GM10266 (cell line): ENCODE results near the gene PLCB1.

Source experiments
- DNase-seq: peaks from one replicate; pipeline ENCODE4 v3.0.0; 2012; ENCODE audit errors: extremely low spot score
- TF ChIP-seq, protein P1 (sequence below): IDR thresholded peaks from 2 replicates; pipeline ENCODE4 v1.5.1; 2012; ENCODE audit warnings: mild to moderate bottlenecking, low read depth; ENCODE audit not compliant: control insufficient read depth, insufficient read depth; ENCODE audit errors: missing control alignments

The PLCB1 gene

DNA sequence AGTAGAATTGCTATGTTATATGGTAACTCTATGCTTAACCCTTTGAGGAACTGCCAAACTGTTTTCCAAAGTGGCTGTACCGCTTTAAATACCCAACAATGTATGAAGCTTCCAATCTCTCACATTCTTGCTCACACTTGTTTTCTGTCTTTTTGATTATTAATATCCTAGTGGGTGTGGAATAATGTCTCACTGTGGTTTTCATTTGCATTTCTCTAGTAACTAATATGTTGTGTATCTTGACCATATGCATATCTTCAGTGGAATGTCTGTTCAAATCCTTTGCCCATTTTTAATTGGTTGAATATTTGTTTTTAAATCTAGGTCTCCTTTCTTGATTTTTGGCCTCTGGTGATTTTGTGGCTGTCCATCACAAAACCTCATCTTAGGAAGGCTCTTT is 759.0 kb downstream of the PLCB1 start:
- DNase-seq: no peak
- TF ChIP-seq, protein P1, sequence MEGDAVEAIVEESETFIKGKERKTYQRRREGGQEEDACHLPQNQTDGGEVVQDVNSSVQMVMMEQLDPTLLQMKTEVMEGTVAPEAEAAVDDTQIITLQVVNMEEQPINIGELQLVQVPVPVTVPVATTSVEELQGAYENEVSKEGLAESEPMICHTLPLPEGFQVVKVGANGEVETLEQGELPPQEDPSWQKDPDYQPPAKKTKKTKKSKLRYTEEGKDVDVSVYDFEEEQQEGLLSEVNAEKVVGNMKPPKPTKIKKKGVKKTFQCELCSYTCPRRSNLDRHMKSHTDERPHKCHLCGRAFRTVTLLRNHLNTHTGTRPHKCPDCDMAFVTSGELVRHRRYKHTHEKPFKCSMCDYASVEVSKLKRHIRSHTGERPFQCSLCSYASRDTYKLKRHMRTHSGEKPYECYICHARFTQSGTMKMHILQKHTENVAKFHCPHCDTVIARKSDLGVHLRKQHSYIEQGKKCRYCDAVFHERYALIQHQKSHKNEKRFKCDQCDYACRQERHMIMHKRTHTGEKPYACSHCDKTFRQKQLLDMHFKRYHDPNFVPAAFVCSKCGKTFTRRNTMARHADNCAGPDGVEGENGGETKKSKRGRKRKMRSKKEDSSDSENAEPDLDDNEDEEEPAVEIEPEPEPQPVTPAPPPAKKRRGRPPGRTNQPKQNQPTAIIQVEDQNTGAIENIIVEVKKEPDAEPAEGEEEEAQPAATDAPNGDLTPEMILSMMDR: no peak

DNA sequence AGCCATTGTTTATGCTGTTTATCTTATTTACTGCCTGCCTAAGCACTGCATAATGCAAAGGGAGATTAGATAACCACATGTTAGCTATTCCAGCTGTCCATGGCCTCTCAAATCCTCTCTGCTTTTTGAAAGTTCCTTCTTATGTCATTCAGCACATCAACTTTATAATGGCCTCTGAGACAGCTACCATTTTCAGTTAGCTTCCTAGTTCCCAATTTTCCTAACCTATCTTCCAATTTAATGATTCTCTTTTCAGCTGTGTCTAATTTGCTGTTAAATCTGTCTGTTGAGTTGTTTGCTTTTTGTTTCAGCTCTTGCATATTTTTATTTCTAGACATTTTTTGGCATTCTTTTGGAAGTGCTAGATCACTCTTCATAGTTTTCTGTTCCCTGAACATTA is 763.4 kb downstream of the PLCB1 start:
- TF ChIP-seq, protein P1: no peak

DNA sequence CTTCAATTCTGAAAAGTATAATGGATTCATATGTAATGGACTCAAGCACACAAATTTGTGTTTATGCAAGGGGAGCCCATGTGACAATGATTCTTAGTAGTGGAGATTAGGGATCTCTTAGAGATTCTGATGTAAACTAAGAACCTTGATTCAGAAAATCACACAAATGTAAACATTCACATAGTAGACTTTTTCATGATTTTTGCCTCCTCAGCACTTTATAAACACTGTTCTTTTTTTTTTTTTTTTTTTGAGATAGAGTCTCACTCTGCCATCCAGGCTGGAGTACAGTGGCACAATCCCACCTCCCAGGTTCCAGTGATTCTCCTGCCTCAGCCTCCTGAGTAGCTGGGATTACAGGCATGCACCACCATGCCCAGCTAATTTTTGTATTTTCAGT is 766.8 kb downstream of the PLCB1 start:
- TF ChIP-seq, protein P1: no peak
- DNase-seq: no peak

More for the DNA sequence above, 763.4 kb downstream of the PLCB1 start:
- DNase-seq: no peak

DNA sequence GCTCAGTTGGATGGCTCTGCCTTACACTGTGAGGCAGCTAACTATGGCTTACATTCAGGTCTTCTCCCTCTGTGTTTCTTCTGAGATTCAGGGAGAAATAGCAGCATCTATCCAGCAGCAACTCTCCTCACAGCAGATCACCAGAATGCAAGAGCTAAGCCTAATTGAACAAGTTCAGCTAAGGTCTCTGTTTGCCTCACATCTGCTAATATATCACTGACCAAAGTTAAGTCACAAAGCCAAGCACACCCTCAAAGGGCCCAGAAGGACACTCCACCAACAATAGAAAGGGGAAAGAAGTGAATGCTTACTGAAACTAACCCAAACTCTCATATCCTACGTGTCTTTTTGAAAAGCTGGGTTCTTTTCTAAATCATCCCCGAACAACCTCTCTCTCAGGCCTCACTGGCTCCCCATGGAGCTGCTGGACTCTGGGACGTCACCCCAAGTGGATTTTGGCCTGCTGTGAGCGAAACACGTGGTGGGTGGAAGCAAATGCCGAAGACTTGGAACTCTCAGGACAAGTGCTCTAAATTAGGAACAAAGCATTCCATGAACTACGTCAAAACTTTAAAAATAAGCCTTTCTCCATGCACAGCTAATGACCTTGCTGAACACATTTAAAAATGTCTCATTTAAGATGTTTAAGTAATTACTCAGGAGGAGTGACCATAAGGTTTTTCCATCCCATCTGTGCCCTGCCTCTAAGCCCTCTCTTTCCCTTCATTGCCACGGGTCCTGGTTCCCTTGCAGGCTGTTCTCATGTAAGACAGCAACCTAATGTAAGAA is 769.4 kb downstream of the PLCB1 start:
- TF ChIP-seq, protein P1: no peak
- no peak for DNase-seq

DNA sequence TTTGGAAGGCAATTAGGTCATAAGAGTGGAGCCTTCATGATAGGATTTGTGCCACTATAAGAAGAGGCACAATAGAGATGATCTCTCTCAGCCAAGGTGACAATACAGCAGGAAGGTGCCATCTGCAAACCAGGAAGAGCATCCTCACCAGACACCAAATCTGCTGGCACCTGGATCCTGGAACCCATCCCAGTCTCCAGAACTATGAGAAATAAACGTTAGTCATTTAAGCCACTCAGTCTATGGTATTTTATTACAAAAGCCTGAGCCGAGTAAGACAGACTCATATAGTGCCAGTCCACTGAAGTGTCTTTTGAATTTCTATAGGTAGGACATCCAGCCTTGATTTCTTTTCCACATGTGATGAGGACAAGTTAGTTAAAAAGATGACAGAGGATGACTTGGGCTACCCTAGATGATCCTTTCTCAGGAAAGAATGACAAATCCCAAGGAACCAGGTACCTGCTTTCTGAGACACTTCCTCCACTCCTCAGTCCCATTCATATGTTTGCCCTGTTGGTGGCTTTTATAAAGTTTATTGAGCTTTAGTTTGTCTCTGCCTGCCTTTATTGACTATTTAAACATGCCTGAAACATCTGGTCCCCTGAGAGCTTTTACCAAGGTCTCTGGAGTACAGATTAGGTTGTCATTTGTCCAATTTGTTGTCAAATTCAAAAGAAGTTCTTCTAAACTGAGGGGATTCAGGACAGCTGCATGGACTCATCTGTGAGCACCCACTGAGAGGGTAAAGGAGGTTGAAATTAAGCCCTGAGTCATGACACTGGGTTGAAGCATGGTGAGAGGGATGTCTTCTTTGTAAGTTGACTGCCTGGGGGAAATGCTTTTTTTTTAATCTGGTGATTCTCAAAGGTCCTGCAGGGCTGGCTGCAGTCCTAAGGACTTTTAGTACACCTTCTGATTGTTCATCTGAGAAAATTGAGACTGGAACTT is 771.9 kb downstream of the PLCB1 start:
- DNase-seq: no peak
- TF ChIP-seq, protein P1: no peak

DNA sequence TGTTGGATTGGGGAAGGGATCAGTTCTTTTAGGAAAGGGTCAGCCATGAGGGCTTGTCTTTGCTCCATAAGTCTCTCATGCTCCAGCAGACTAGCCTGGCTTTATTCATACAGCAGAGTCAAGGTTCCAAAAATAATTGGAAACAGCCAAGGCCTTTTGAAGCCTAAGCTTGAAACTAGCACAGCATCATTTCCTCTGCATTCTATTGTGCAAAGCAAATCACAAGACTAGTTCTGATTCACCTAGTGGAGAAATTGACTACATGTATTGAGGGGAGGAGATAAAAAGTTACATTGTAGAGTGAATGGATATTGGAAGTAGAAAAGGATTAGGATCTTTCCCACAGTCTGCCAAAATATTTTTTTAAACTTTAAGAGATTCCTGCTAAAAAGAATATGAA is 777.5 kb downstream of the PLCB1 start:
- no peak for DNase-seq

More for the DNA sequence above, 777.5 kb downstream of the PLCB1 start:
- TF ChIP-seq, protein P1: no peak
